ENCODE results near the gene KRTAP9-9.
"Not testable (repeated sequence)": the region's sequence is repeated elsewhere in the genome, so short reads cannot be mapped to it uniquely, and the experiment has no call there.

DNA sequence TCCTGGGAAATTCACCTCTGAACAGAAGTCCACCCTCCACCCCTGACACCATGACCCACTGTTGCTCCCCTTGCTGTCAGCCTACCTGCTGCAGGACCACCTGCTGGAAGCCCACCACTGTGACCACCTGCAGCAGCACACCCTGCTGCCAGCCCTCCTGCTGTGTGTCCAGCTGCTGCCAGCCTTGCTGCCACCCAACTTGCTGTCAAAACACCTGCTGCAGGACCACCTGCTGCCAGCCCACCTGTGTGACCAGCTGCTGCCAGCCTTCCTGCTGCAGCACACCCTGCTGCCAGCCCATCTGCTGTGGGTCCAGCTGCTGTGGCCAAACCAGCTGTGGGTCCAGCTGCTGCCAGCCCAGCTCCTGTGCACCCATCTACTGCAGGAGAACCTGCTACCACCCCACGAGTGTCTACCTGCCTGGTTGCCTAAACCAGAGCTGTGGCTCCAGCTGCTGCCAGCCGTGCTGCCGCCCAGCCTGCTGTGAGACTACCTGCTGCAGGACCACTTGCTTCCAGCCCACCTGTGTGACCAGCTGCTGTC is 20.5 kb downstream of the KRTAP9-9 start, which contains the start of gene KRTAP9-7:
- TF ChIP-seq POLR2A, POLR2AphosphoS5 (IDR thresholded peaks at IDR 0.05; ENCODE audit: low read depth, low read length): not testable (repeated sequence)

Data from GM12891 (cell line).